HL-60 (cell line): ENCODE results near the gene ZNF708.

Source experiments
- DNase-seq, 2 experiments: peaks; one replicate each; pipeline ENCODE4 v3.0.0-alpha.2; 2010 to 2020; ENCODE audit warnings: low read depth in 1 of 2, low spot score in 1 of 2
- H3K27ac ChIP-seq: fragments of 250-450 bp; sonication (Bioruptor Pico); replicated peaks from 2 replicates; pipeline ENCODE4 v1.5.1; 2020; ENCODE audit warnings: mild to moderate bottlenecking, moderate library complexity
- H3K27me3 ChIP-seq: fragments of 250-450 bp; sonication (Bioruptor Pico); 2 replicates; pipeline ENCODE4 v1.5.1; 2021; ENCODE audit warnings: mild to moderate bottlenecking, moderate library complexity; ENCODE audit not compliant: insufficient read depth, poor library complexity, severe bottlenecking
- H3K4me3 ChIP-seq: replicated peaks from 2 replicates; pipeline ENCODE4 v1.5.1; 2011; ENCODE audit warnings: mild to moderate bottlenecking, control low read depth, low read length; ENCODE audit not compliant: insufficient read depth
- GABPA ChIP-seq: IDR thresholded peaks from 2 replicates; pipeline ENCODE4 v1.6.1; 2012; ENCODE audit warnings: low read depth
- POLR2AphosphoS5 ChIP-seq: IDR thresholded peaks from 2 replicates; pipeline ENCODE4 v1.6.1; 2012; ENCODE audit warnings: low read depth
- SPI1 ChIP-seq: IDR thresholded peaks from 2 replicates; pipeline ENCODE4 v1.6.1; 2012; ENCODE audit warnings: low read depth, mild to moderate bottlenecking, borderline replicate concordance
- TF ChIP-seq, protein P1 (sequence below): IDR thresholded peaks from 2 replicates; pipeline ENCODE4 v1.6.1; 2012; ENCODE audit warnings: low read depth; ENCODE audit not compliant: insufficient replicate concordance
- TF ChIP-seq, protein P2 (sequence below): IDR thresholded peaks from one replicate; pipeline ENCODE4 v1.5.1; 2011; ENCODE audit warnings: low read length, control low read depth, inconsistent platforms; ENCODE audit not compliant: insufficient read depth

Gene ZNF708

DNA sequence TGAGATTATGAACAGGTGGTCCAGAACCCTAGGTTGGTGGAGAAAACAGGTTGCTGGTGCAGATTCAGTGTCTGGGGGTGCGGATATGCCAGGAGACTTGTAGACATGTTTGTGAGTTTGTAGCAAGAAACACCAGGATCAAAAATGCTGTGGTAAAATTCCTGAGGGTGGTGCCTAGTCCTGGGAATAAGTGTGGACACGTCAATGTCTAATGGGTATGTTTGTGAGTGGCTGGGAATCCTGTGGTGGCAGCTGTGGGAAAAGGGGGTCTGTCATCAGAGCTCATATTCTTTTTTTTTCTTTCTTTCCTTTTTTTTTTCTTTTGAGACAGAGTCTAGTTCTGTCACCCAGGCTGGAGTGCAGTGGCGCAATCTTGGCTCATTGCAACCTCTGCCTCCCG lies 7.2 kb downstream of the ZNF708 start:
- H3K27ac ChIP-seq = no peak overlapping the region
- DNase-seq = no peak

DNA sequence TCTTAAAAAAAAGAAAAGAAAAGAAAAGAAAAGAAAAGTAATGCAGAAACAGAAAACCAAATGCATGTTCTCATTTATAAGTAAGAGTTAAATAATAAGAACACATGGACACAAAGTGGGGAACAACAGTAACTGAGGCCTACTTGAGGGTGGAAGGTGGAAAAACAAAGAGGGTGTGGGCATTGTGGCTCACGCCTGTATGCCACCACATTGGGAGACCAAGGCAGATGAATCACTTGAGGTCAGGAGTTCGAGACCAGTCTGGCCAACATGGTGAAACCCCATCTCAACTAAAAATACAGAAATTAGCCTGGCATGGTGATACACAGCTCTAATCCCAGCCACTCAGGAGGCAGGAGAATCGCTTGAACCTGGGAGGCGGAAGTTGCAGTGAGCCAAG lies 8.1 kb downstream of the ZNF708 start:
- DNase-seq = no peak
- TF ChIP-seq POLR2AphosphoS5 (no peak), GABPA (no peak), SPI1 (no peak)
- TF ChIP-seq, protein P1, sequence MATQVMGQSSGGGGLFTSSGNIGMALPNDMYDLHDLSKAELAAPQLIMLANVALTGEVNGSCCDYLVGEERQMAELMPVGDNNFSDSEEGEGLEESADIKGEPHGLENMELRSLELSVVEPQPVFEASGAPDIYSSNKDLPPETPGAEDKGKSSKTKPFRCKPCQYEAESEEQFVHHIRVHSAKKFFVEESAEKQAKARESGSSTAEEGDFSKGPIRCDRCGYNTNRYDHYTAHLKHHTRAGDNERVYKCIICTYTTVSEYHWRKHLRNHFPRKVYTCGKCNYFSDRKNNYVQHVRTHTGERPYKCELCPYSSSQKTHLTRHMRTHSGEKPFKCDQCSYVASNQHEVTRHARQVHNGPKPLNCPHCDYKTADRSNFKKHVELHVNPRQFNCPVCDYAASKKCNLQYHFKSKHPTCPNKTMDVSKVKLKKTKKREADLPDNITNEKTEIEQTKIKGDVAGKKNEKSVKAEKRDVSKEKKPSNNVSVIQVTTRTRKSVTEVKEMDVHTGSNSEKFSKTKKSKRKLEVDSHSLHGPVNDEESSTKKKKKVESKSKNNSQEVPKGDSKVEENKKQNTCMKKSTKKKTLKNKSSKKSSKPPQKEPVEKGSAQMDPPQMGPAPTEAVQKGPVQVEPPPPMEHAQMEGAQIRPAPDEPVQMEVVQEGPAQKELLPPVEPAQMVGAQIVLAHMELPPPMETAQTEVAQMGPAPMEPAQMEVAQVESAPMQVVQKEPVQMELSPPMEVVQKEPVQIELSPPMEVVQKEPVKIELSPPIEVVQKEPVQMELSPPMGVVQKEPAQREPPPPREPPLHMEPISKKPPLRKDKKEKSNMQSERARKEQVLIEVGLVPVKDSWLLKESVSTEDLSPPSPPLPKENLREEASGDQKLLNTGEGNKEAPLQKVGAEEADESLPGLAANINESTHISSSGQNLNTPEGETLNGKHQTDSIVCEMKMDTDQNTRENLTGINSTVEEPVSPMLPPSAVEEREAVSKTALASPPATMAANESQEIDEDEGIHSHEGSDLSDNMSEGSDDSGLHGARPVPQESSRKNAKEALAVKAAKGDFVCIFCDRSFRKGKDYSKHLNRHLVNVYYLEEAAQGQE = no peak
- TF ChIP-seq, protein P2, sequence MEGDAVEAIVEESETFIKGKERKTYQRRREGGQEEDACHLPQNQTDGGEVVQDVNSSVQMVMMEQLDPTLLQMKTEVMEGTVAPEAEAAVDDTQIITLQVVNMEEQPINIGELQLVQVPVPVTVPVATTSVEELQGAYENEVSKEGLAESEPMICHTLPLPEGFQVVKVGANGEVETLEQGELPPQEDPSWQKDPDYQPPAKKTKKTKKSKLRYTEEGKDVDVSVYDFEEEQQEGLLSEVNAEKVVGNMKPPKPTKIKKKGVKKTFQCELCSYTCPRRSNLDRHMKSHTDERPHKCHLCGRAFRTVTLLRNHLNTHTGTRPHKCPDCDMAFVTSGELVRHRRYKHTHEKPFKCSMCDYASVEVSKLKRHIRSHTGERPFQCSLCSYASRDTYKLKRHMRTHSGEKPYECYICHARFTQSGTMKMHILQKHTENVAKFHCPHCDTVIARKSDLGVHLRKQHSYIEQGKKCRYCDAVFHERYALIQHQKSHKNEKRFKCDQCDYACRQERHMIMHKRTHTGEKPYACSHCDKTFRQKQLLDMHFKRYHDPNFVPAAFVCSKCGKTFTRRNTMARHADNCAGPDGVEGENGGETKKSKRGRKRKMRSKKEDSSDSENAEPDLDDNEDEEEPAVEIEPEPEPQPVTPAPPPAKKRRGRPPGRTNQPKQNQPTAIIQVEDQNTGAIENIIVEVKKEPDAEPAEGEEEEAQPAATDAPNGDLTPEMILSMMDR = no peak
- Histone ChIP-seq H3K27ac (no peak overlapping the region), H3K4me3 (no peak overlapping the region), H3K27me3 (no peaks in the 10 kb centered on the region)

More for the DNA sequence above, 7.2 kb downstream of the ZNF708 start:
- no peak overlapping the region for H3K4me3 ChIP-seq
- no peaks in the 10 kb centered on the region for H3K27me3 ChIP-seq
- TF ChIP-seq, protein P2 = no peak
- TF ChIP-seq, protein P1 = no peak
- no peak for TF ChIP-seq GABPA
- no peak for TF ChIP-seq SPI1
- no peak for TF ChIP-seq POLR2AphosphoS5

DNA sequence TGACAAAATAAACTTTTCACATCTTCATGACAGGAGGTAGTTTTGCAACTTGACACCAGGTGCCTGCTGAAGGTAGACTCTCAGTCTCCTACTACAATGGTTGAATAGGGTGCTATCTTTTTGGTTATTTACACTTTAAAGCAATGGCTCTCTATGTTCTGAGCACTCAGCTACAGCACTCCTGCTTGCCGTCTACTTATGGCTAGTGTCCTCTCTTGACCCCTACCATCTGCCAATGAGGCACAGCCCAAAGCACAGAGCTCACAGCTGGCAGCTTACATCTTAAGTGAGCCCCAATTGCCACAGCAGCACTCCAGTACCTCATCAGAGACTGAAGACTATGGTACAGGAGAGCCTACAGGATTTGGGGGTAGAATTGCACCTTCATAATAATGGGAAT lies 11.4 kb downstream of the ZNF708 start:
- Histone ChIP-seq H3K27me3 (no peaks in the 10 kb centered on the region), H3K4me3 (no peak overlapping the region), H3K27ac (no peak overlapping the region)
- DNase-seq = no peak
- TF ChIP-seq, protein P1 = no peak
- TF ChIP-seq SPI1 = no peak
- TF ChIP-seq, protein P2 = no peak
- no peak for TF ChIP-seq POLR2AphosphoS5
- no peak for TF ChIP-seq GABPA
